ENCODE data around the gene SWI5. TPM values are rescaled to one million over a fixed set of nuclear protein-coding genes. Genes with fewer than 3 reads are reported as not detected.

SWI5 gene
- total and polyA plus RNA-seq, 9 of the 15 experiments (the other 6 are each of a cell fraction or from before 2014, with no cell fraction given), result 62.8 to 133 (median 95.9) TPM

- no peak for TF ChIP-seq YBX1 (IDR thresholded peaks at IDR 0.05)
- TF ChIP-seq ZNF280A (IDR thresholded peaks at IDR 0.05; ENCODE audit: low read depth, partially characterized antibody), result no peak
- TF ChIP-seq TRIM24 (IDR thresholded peaks at IDR 0.05), result no peak
- no peak for TF ChIP-seq CBX2 (IDR thresholded peaks at IDR 0.05; ENCODE audit: insufficient read depth, low read length, poor library complexity, severe bottlenecking)
- TF ChIP-seq ETV6 (IDR thresholded peaks at IDR 0.05; ENCODE audit: borderline replicate concordance in 1 of 2, low read depth in 2 of 2, low read length in 1 of 2), result no peak
- no peak for TF ChIP-seq ETV6 (CRISPR knock-in tag; IDR thresholded peaks at IDR 0.05; ENCODE audit: borderline replicate concordance)
- TF ChIP-seq ZC3H11A (IDR thresholded peaks at IDR 0.05; ENCODE audit: low read depth, low read length), result no peak
- TF ChIP-seq SLC30A9 (CRISPR knock-in tag; IDR thresholded peaks at IDR 0.05), result no peak
- no peak for TF ChIP-seq SRSF1 (IDR thresholded peaks at IDR 0.05; ENCODE audit: low read depth, low read length)
- no peak for TF ChIP-seq ATF4 (CRISPR knock-in tag; IDR thresholded peaks at IDR 0.05)
- no peak for TF ChIP-seq WHSC1 (IDR thresholded peaks at IDR 0.05; ENCODE audit: low read length)
- no peak for TF ChIP-seq LARP7 (IDR thresholded peaks at IDR 0.05)
- no peak for TF ChIP-seq NR4A1 (CRISPR knock-in tag; IDR thresholded peaks at IDR 0.05)
- no peak for TF ChIP-seq NR4A1 (tag; IDR thresholded peaks at IDR 0.05)
- TF ChIP-seq STAT6 (CRISPR knock-in tag; IDR thresholded peaks at IDR 0.05), result no peak
- no peak for TF ChIP-seq ZHX1 (conservative IDR thresholded peaks at IDR 0.05; ENCODE audit: low read length)
- TF ChIP-seq STAT5B (CRISPR knock-in tag; IDR thresholded peaks at IDR 0.05), result no peak
- TF ChIP-seq MYBL2 (IDR thresholded peaks at IDR 0.05; ENCODE audit: low read depth), result no peak
- no peak for TF ChIP-seq MYBL2 (CRISPR knock-in tag; IDR thresholded peaks at IDR 0.05; ENCODE audit: borderline replicate concordance)
- no peak for TF ChIP-seq NCOA1 (IDR thresholded peaks at IDR 0.05; ENCODE audit: low read depth)
- TF ChIP-seq NEUROD1 (IDR thresholded peaks at IDR 0.05; ENCODE audit: borderline replicate concordance, low read depth, low read length, partially characterized antibody), result peak; percentile 64
These were observed 22.7 kb downstream of the SWI5 start (continued) for GRCh38 chr9:128298535-128299482.
